IgD-negative memory B cell (primary cell): ENCODE results near the gene ZNF536. TPM values are rescaled to one million over a fixed set of nuclear protein-coding genes. Genes with fewer than 3 reads are reported as not detected.
A peak's percentile ranks its signal among the peaks of the same experiment; 100 is the strongest.

Experiments
- H3K27ac Mint-ChIP-seq, 3 donors: one replicate each; pipeline ENCODE4 v1.8.0; 2020 to 2022; ENCODE audit warnings: mild to moderate bottlenecking in 3 of 3, mixed read lengths in 3 of 3, moderate library complexity in 1 of 3
- H3K27me3 Mint-ChIP-seq: one replicate; pipeline ENCODE4 v1.8.0; 2021; ENCODE audit warnings: mixed read lengths
- H3K36me3 Mint-ChIP-seq: one replicate; pipeline ENCODE4 v1.8.0; 2020; ENCODE audit warnings: mild to moderate bottlenecking, mixed read lengths
- H3K4me1 Mint-ChIP-seq, 3 donors: one replicate each; pipeline ENCODE4 v1.8.0; 2020 to 2022; ENCODE audit warnings: mixed read lengths in 3 of 3, mild to moderate bottlenecking in 1 of 3
- H3K4me3 Mint-ChIP-seq, 4 donors: one replicate each; pipeline ENCODE4 v1.8.0; 2020 to 2022; ENCODE audit warnings: mild to moderate bottlenecking in 4 of 4, mixed read lengths in 4 of 4, moderate library complexity in 3 of 4
- H3K9me3 Mint-ChIP-seq, 3 donors: one replicate each; pipeline ENCODE4 v1.8.0; 2020 to 2021; ENCODE audit warnings: mixed read lengths in 3 of 3, mild to moderate bottlenecking in 1 of 3
- polyA plus RNA-seq: library from polyadenylated mRNA; unstranded; fragments of 300-500 nt; fragmentation: Illumina TruSeq; gene quantifications from one replicate; pipeline ENCODE4 v1.2.3, GENCODE V29; 2021

ZNF536 gene
- polyA plus RNA-seq, 1 donor from 2014 or later: not detected

DNA sequence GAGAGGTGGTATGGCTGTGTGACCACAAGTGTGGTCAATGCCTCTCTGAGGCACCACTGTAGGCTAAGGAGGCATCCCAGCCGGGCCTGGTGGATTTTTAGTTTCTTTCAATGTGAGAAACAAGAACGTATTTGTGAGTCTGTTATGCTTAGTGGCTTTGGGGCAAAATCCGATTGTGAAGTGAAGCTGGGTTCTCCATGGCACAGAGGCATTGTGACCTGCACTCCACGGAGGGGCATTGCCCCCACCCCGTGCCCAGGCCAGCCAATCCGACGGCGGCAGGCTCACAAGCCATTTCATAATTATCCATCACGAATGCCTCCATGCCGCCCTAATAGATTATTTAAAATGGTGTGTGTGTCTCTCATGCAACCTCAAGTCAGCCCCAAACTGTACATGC, 151.6 kb downstream of the ZNF536 start:
- no peaks in the 10 kb centered on the region for H3K36me3 Mint-ChIP-seq
- H3K4me1 Mint-ChIP-seq: no peaks in the 10 kb centered on the region
- H3K9me3 Mint-ChIP-seq: peaks cover 1 to 3% (median 3%) of the 10 kb centered on the region in 3 donors
- no peak overlapping the region for H3K4me3 Mint-ChIP-seq
- H3K27ac Mint-ChIP-seq: no peak overlapping the region
- peaks cover 2% of the 10 kb centered on the region for H3K27me3 Mint-ChIP-seq

- peaks cover 0 to 4% (median 1%) of the 10 kb centered on the region in 3 donors for H3K9me3 Mint-ChIP-seq
- no peak overlapping the region for H3K27ac Mint-ChIP-seq
- H3K36me3 Mint-ChIP-seq: no peaks in the 10 kb centered on the region
These were observed 153.2 kb downstream of the ZNF536 start for GRCh38 chr19:30525383-30525782.

DNA sequence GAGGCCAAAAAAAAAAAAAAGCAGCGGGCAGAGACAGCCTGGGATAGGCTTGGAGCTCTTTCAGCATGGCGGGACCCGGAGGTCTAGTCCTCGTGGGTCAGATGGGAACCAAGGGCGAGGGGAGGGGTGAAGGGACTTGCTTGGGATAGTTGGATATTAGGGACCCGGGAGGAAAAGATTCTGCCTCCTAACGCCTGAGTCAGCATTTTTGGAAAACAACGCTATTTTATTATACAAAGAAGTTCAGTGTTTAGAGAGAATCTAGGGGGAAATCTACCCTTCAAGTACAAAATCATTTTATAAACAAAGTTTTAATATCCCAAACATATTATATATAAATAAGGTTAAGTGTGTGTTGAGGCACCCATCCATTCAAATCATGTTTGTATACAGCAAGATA, 156.7 kb downstream of the ZNF536 start:
- H3K4me1 Mint-ChIP-seq: no peaks in the 10 kb centered on the region
- H3K27ac Mint-ChIP-seq: no peak overlapping the region
- no peaks in the 10 kb centered on the region for H3K36me3 Mint-ChIP-seq
- peaks cover 0 to 7% (median 1%) of the 10 kb centered on the region in 3 donors for H3K9me3 Mint-ChIP-seq
- H3K4me3 Mint-ChIP-seq: no peak overlapping the region
- peaks cover 2% of the 10 kb centered on the region for H3K27me3 Mint-ChIP-seq

More at GRCh38 chr19:30525383-30525782, 153.2 kb downstream of the ZNF536 start:
- Mint-ChIP-seq H3K4me3 (no peak overlapping the region), H3K4me1 (no peaks in the 10 kb centered on the region), H3K27me3 (peaks cover 2% of the 10 kb centered on the region)

DNA sequence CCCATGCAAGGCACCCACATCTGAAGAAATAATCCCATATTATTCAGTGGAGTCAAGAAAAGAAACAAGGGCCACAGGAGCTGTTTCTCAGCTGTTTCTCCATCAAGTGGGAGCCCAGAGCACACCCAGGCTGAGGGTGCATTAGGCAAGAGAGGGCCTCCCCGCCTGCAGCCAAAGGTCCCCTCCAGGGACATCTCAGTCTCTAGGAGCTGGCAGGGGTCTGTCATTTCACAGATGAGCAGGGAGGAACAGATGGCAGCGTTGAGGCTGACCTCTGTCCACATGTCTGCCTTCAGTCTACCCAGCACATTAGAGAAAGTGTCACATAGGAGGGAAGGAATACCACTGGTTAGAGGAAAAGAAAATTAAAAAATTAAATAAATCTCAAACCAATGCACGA, 157.7 kb downstream of the ZNF536 start:
- Mint-ChIP-seq H3K4me3 (no peak overlapping the region), H3K27me3 (no peaks in the 10 kb centered on the region), H3K36me3 (no peaks in the 10 kb centered on the region), H3K27ac (no peak overlapping the region), H3K4me1 (no peaks in the 10 kb centered on the region), H3K9me3 (peaks cover 0 to 7% (median 1%) of the 10 kb centered on the region in 3 donors)

DNA sequence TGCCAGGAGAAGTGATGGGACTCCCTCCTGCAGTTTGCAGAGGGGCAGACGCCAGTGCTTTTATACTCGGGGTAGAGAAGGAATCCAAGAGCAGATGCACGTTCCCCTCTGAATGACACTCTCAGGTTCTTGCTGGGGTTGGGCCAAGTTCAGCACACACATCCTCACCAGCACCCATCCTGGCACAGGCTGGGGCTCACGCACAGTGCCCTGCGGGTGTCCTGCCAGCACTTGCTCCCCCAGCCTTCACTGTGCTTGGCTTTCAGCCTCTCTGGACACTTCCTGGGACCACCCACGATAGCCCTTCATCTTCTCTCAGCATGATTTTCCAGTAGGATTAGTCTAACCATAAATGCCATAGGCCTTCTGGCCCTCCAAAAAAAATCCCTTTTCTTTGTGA, 158.6 kb downstream of the ZNF536 start:
- H3K4me3 Mint-ChIP-seq: no peak overlapping the region
- H3K4me1 Mint-ChIP-seq: no peaks in the 10 kb centered on the region
- no peaks in the 10 kb centered on the region for H3K27me3 Mint-ChIP-seq
- H3K9me3 Mint-ChIP-seq: peaks cover 0 to 7% (median 1%) of the 10 kb centered on the region in 3 donors
- no peak overlapping the region for H3K27ac Mint-ChIP-seq
- H3K36me3 Mint-ChIP-seq: no peaks in the 10 kb centered on the region

DNA sequence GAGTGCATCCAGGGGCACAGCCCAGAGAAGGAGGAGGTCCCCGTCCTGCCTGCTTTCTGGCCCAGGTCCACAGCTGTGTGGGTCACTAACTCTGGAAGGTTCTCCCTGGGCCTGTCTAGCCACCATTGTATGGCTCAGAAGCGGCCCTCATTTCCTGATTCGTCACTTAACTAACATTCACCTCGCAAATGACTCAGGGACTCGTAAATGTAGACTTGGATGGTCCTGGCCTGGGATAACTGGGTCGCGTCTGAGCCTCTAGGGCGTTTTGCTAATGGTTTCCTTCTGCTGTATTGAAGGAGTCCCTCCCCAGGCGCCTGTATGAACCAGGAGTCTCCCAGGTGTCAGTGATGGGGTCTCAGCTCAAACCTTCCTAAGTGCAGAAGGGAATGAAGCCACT, 162.8 kb downstream of the ZNF536 start:
- Mint-ChIP-seq H3K27ac (no peak overlapping the region), H3K9me3 (peaks cover 0 to 4% (median 0%) of the 10 kb centered on the region in 3 donors), H3K36me3 (no peaks in the 10 kb centered on the region), H3K27me3 (no peaks in the 10 kb centered on the region), H3K4me1 (no peaks in the 10 kb centered on the region), H3K4me3 (no peak overlapping the region)

DNA sequence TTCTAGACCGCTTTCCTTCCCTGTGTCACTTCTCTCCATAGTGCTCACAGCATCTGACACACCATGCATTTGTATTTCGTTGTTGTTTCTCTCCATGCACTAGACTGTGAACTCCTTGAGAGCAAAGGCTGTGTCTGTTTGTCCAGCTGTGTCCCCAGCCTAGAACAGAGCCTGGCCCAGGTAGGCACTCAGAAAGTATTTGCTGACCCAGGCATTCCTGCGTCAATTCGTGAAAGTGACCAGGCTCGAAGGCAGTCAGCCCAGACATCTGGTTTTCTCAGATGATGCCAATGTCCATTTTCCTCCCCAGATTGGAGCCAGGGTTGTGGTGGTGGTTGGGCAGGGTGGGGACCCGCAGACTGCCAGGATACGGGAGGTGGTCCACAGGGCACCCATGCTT, 164.8 kb downstream of the ZNF536 start:
- Mint-ChIP-seq H3K4me3 (no peak overlapping the region), H3K9me3 (peaks cover 0 to 4% (median 0%) of the 10 kb centered on the region in 3 donors), H3K4me1 (peaks cover 0 to 1% (median 0%) of the 10 kb centered on the region in 3 donors), H3K27ac (peak overlapping the region in 1 of 3 donors; percentile 78), H3K36me3 (no peaks in the 10 kb centered on the region), H3K27me3 (no peaks in the 10 kb centered on the region)

- Mint-ChIP-seq H3K4me3 (no peak overlapping the region), H3K27me3 (no peaks in the 10 kb centered on the region), H3K9me3 (peaks cover 0 to 4% (median 0%) of the 10 kb centered on the region in 3 donors), H3K4me1 (peaks cover 0 to 1% (median 0%) of the 10 kb centered on the region in 3 donors), H3K27ac (no peak overlapping the region), H3K36me3 (no peaks in the 10 kb centered on the region)
These were observed 167.1 kb downstream of the ZNF536 start for GRCh38 chr19:30539315-30539714.

GRCh38 chr19:30539981-30540380, 167.8 kb downstream of the ZNF536 start:
- H3K4me1 Mint-ChIP-seq: peaks cover 0 to 1% (median 0%) of the 10 kb centered on the region in 3 donors
- H3K36me3 Mint-ChIP-seq: no peaks in the 10 kb centered on the region
- no peak overlapping the region for H3K27ac Mint-ChIP-seq
- peaks cover 0 to 4% (median 0%) of the 10 kb centered on the region in 3 donors for H3K9me3 Mint-ChIP-seq
- H3K4me3 Mint-ChIP-seq: no peak overlapping the region
- no peaks in the 10 kb centered on the region for H3K27me3 Mint-ChIP-seq

DNA sequence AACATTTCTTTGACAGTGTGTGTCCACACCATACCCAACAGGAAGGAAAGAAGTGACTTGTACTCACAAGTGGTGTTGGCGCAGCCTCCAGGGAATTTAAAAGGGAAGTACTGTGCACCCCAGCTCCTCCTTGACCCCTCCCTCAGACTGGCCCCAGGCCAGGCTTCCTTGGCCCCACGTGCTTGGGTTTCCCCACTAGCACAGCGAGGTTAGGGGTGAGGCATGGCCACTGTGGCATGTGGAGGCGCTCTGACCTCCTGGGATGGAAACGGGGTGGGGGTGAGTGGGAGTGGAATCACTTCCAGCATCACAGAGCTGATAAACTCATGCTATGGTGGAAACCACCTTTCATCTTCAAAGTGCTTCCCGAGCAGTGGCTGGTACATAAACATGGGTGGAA, 168.6 kb downstream of the ZNF536 start:
- H3K9me3 Mint-ChIP-seq: peaks cover 0 to 4% (median 0%) of the 10 kb centered on the region in 3 donors
- H3K27ac Mint-ChIP-seq: no peak overlapping the region
- no peaks in the 10 kb centered on the region for H3K27me3 Mint-ChIP-seq
- H3K4me1 Mint-ChIP-seq: peaks cover 0 to 1% (median 0%) of the 10 kb centered on the region in 3 donors
- H3K36me3 Mint-ChIP-seq: no peaks in the 10 kb centered on the region
- no peak overlapping the region for H3K4me3 Mint-ChIP-seq

- Mint-ChIP-seq H3K4me1 (peaks cover 0 to 1% (median 0%) of the 10 kb centered on the region in 3 donors), H3K27ac (no peak overlapping the region), H3K4me3 (no peak overlapping the region), H3K9me3 (peaks cover 0 to 4% (median 2%) of the 10 kb centered on the region in 3 donors), H3K36me3 (no peaks in the 10 kb centered on the region), H3K27me3 (no peaks in the 10 kb centered on the region)
These were observed 169.4 kb downstream of the ZNF536 start for GRCh38 chr19:30541575-30541974.

DNA sequence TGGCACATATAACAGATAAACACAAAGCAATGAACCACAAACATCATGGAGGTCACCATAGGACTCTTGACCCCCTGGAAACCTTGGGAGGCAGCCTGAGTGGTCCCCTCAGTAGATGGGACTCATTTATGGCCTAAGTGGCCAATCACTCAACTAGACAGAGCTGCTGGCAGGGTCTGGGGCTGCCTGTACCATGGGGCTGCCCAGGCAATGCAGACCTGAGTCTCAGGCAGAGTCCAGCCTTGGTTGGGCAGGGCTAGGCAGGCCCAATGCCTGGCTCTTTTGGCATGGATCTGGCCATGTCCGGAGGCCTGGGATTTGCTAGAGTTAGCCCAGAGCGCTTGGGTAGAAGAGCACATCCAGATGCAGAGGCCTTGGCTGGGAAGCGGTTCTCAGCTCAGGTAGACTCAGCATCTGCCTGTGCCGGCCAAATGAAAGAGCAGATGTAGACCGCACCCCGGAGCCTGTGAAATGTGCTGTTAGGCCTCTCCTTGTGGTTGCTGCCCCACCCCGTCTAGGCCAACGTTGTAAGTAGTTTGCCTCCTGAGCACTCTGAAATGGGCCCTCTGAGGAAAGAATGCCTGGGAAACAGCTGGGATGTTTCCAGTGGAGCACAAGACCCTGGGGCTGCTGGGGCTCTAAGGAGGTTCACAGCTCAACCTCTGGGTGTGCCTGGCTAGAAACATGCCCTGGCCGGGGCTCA, 171.2 kb downstream of the ZNF536 start:
- Mint-ChIP-seq H3K36me3 (no peaks in the 10 kb centered on the region), H3K27ac (no peak overlapping the region), H3K4me1 (peaks cover 0 to 1% (median 0%) of the 10 kb centered on the region in 3 donors), H3K9me3 (peaks cover 0 to 4% (median 2%) of the 10 kb centered on the region in 3 donors), H3K4me3 (no peak overlapping the region), H3K27me3 (peaks cover 2% of the 10 kb centered on the region)

DNA sequence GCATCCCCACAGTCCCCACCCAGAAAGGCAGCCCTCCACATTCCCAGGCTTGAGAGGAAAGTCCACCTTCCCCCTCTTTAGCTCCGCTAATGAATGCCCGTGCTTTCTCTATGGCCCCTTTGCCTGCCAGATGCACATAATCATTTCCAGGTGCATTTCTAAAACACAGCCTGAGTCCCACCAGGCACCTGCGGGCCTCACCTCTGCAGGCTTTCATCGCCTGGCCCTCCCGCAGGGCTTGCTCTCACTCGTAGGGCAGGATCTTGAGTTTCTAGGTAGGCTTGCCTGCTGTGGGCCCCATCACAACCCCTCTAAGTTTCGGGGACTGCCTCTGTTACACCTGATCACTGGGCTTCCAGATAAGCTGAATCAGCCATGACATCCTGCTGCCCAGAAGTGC, 173.6 kb downstream of the ZNF536 start:
- Mint-ChIP-seq H3K9me3 (peaks cover 0 to 4% (median 0%) of the 10 kb centered on the region in 3 donors), H3K27me3 (peaks cover 2% of the 10 kb centered on the region), H3K4me1 (no peaks in the 10 kb centered on the region), H3K4me3 (no peak overlapping the region), H3K27ac (no peak overlapping the region), H3K36me3 (no peaks in the 10 kb centered on the region)

DNA sequence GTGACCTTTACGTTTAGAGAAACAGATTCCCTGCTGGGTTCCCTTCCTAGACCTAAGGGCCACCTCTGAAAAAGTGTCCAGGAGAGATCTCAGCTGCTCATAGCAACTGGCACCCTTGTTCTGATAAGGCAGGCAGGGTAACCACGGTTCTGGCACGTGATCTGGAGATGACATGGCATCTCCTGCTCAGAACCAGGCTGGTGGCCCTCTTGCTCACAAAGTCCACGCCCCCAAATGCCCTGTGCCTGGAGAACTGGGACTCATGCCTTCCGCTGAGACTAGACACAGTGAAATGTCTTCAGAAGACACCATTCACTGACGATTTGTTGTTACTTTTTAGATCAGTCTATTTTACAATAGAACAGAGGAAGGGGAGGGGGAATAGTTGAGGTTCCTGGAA, 174.1 kb downstream of the ZNF536 start:
- Mint-ChIP-seq H3K4me1 (no peaks in the 10 kb centered on the region), H3K9me3 (peaks cover 0 to 4% (median 0%) of the 10 kb centered on the region in 3 donors), H3K36me3 (no peaks in the 10 kb centered on the region), H3K27ac (no peak overlapping the region), H3K4me3 (no peak overlapping the region), H3K27me3 (peaks cover 2% of the 10 kb centered on the region)

- no peak overlapping the region for H3K27ac Mint-ChIP-seq
- H3K27me3 Mint-ChIP-seq: peaks cover 2% of the 10 kb centered on the region
- H3K36me3 Mint-ChIP-seq: no peaks in the 10 kb centered on the region
- H3K9me3 Mint-ChIP-seq: peaks cover 0 to 4% (median 0%) of the 10 kb centered on the region in 3 donors
- H3K4me1 Mint-ChIP-seq: no peaks in the 10 kb centered on the region
- no peak overlapping the region for H3K4me3 Mint-ChIP-seq
These were observed 175.1 kb downstream of the ZNF536 start for GRCh38 chr19:30547246-30547645.

GRCh38 chr19:30549151-30549550, 177.0 kb downstream of the ZNF536 start:
- no peaks in the 10 kb centered on the region for H3K36me3 Mint-ChIP-seq
- H3K4me3 Mint-ChIP-seq: no peak overlapping the region
- no peak overlapping the region for H3K27ac Mint-ChIP-seq
- no peaks in the 10 kb centered on the region for H3K4me1 Mint-ChIP-seq
- H3K9me3 Mint-ChIP-seq: peaks cover 0 to 6% (median 0%) of the 10 kb centered on the region in 3 donors
- H3K27me3 Mint-ChIP-seq: peaks cover 2% of the 10 kb centered on the region
